Peyer's patch (tissue), 4 donors: ENCODE results near the gene TRAPPC3.

Experiments used
- POLR2A ChIP-seq, 2 donors: fragments of 450-650 bp; IDR thresholded peaks; one replicate each; pipeline ENCODE4 v1.5.1; 2017; ENCODE audit warnings: antibody characterized with exemption in 2 of 2, mild to moderate bottlenecking in 2 of 2, moderate library complexity in 2 of 2
- TF ChIP-seq, protein P1 (sequence below), 6 experiments: fragments of 450-650 bp in 4 of 6; fragments of 200-600 bp in 2 of 6; sonication (generic) in 1 of 6; IDR thresholded peaks; one replicate each; pipeline ENCODE4 v1.5.1; 2017 to 2019; ENCODE audit warnings: antibody characterized with exemption in 6 of 6, mild to moderate bottlenecking in 3 of 6, moderate library complexity in 1 of 6

DNA sequence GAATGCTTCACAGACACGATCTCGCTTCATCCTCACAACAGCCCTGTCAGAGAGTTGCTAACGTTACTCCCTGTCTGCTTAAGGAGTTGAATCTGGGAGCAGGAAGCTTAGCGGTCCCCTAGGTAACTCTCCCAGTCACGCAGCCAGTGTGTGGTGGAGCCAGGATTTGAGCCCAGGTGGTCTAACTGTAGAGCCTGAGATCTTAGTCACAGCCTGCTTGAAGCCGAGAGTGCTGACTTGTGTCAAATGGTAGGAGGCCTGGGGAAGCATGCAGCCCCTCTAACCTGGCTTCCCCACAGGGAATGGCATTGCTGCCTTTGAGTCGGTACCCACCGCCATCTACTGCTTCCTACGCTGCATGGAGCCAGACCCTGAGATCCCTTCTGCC, 56.5 kb downstream of the TRAPPC3 start:
- TF ChIP-seq, protein P1, sequence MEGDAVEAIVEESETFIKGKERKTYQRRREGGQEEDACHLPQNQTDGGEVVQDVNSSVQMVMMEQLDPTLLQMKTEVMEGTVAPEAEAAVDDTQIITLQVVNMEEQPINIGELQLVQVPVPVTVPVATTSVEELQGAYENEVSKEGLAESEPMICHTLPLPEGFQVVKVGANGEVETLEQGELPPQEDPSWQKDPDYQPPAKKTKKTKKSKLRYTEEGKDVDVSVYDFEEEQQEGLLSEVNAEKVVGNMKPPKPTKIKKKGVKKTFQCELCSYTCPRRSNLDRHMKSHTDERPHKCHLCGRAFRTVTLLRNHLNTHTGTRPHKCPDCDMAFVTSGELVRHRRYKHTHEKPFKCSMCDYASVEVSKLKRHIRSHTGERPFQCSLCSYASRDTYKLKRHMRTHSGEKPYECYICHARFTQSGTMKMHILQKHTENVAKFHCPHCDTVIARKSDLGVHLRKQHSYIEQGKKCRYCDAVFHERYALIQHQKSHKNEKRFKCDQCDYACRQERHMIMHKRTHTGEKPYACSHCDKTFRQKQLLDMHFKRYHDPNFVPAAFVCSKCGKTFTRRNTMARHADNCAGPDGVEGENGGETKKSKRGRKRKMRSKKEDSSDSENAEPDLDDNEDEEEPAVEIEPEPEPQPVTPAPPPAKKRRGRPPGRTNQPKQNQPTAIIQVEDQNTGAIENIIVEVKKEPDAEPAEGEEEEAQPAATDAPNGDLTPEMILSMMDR (IDR thresholded peaks at IDR 0.05): no peak
- TF ChIP-seq POLR2A (IDR thresholded peaks at IDR 0.05): no peak
